Activated naive CD8-positive, alpha-beta T cell treated with anti-CD3 and anti-CD28 coated beads, Interleukin-2, amount 50 U/mL, for 16 hours (primary cell): ENCODE results near the gene ATP8B1.

ENCODE experiments used
- DNase-seq: peaks from one replicate; pipeline ENCODE4 v3.0.0-alpha.2; 2020; ENCODE audit warnings: low read depth, low spot score

ATP8B1 gene

GRCh38 chr18:57819119-57819518 lies 16.0 kb upstream of the ATP8B1 start:
- no peak for DNase-seq

GRCh38 chr18:57816208-57816954 lies 13.3 kb upstream of the ATP8B1 start:
- no peak for DNase-seq

GRCh38 chr18:57814555-57814954 lies 11.4 kb upstream of the ATP8B1 start:
- no peak for DNase-seq

GRCh38 chr18:57813245-57813644 lies 10.1 kb upstream of the ATP8B1 start:
- DNase-seq: no peak

GRCh38 chr18:57812126-57812477 lies 9.0 kb upstream of the ATP8B1 start:
- no peak for DNase-seq

GRCh38 chr18:57811477-57812125 lies 8.5 kb upstream of the ATP8B1 start:
- DNase-seq: no peak

GRCh38 chr18:57809190-57809589 lies 6.1 kb upstream of the ATP8B1 start:
- no peak for DNase-seq

- DNase-seq: no peak
Measured at GRCh38 chr18:57807336-57808117, 4.4 kb upstream of the ATP8B1 start.

- no peak for DNase-seq
Measured at GRCh38 chr18:57806978-57807285, 3.8 kb upstream of the ATP8B1 start.

- no peak for DNase-seq
Measured at GRCh38 chr18:57806201-57806977, 3.3 kb upstream of the ATP8B1 start.

- DNase-seq: no peak
Measured at GRCh38 chr18:57805117-57805516, 2.0 kb upstream of the ATP8B1 start.

- DNase-seq: no peak
Measured at GRCh38 chr18:57804557-57804956, 1.4 kb upstream of the ATP8B1 start.

GRCh38 chr18:57802213-57803102 lies 657 bp downstream of the ATP8B1 start:
- DNase-seq: no peak

- DNase-seq: no peak
Measured at GRCh38 chr18:57801761-57802212, 1.3 kb downstream of the ATP8B1 start.

- DNase-seq: no peak
Measured at GRCh38 chr18:57801325-57801724, 1.8 kb downstream of the ATP8B1 start.

GRCh38 chr18:57798713-57799373 lies 4.3 kb downstream of the ATP8B1 start:
- no peak for DNase-seq

- no peak for DNase-seq
Measured at GRCh38 chr18:57797209-57797651, 5.9 kb downstream of the ATP8B1 start.

- DNase-seq: no peak
Measured at GRCh38 chr18:57794951-57795728, 8.0 kb downstream of the ATP8B1 start.

GRCh38 chr18:57793302-57793986 lies 9.7 kb downstream of the ATP8B1 start:
- DNase-seq: no peak
